ENCODE results near the gene FTO. TPM values are rescaled to one million over a fixed set of nuclear protein-coding genes. Genes with fewer than 3 reads are reported as not detected.

The FTO gene
- total and polyA plus RNA-seq, 12 donors = 17.8 to 310 (median 156) TPM

- Histone ChIP-seq H3K36me3 (replicated peaks in 1 of 2) (no peaks in the 10 kb centered on the region), H3K4me3 (no peak overlapping the region), H3K4me1 (replicated peaks in 1 of 2) (no peaks in the 10 kb centered on the region), H3K27ac (no peak overlapping the region), H3K9me3 (replicated peaks in 1 of 3) (no peaks in the 10 kb centered on the region), H3K27me3 (no peaks in the 10 kb centered on the region)
- WGBS, 4 donors = 66 to 97% (median 88%) methylated on average over 2 of the region's 2 CpGs
- no peak for TF ChIP-seq CTCF (IDR thresholded peaks at IDR 0.05)
- TF ChIP-seq POLR2A (IDR thresholded peaks at IDR 0.05) = no peak
- intact Hi-C loops (cut with DNase I) = no loop called here
- DNase-seq = no peak
Measured at GRCh38 chr16:54185045-54185444, 481.1 kb downstream of the FTO start.

GRCh38 chr16:54191163-54191562 is 487.2 kb downstream of the FTO start:
- H3K27ac ChIP-seq = no peak overlapping the region
- no peak overlapping the region for H3K4me3 ChIP-seq
- no peak for TF ChIP-seq POLR2A (IDR thresholded peaks at IDR 0.05)
- TF ChIP-seq CTCF (IDR thresholded peaks at IDR 0.05) = no peak
- no peaks in the 10 kb centered on the region for H3K27me3 ChIP-seq
- WGBS, 4 donors = 76 to 87% (median 82%) methylated on average over 2 of the region's 2 CpGs
- no peaks in the 10 kb centered on the region for H3K9me3 ChIP-seq (replicated peaks in 1 of 3)
- H3K4me1 ChIP-seq (replicated peaks in 1 of 2) = no peaks in the 10 kb centered on the region
- no peak for DNase-seq
- intact Hi-C loops (cut with DNase I) = no loop called here
- H3K36me3 ChIP-seq (replicated peaks in 1 of 2) = no peaks in the 10 kb centered on the region

- Histone ChIP-seq H3K36me3 (replicated peaks in 1 of 2) (no peaks in the 10 kb centered on the region), H3K4me1 (replicated peaks in 1 of 2) (no peaks in the 10 kb centered on the region), H3K27ac (no peak overlapping the region), H3K27me3 (no peaks in the 10 kb centered on the region), H3K4me3 (no peak overlapping the region), H3K9me3 (replicated peaks in 1 of 3) (no peaks in the 10 kb centered on the region)
- WGBS, 4 donors = 61 to 81% (median 67%) methylated on average over 3 of the region's 3 CpGs
- no peak for DNase-seq
- intact Hi-C loops (cut with DNase I) = no loop called here
- no peak for TF ChIP-seq POLR2A (IDR thresholded peaks at IDR 0.05)
- no peak for TF ChIP-seq CTCF (IDR thresholded peaks at IDR 0.05)
Measured at GRCh38 chr16:54191592-54191991, 487.6 kb downstream of the FTO start.

- intact Hi-C loops (cut with DNase I) = no loop called here
- Histone ChIP-seq H3K27ac (no peak overlapping the region), H3K4me3 (peak overlapping the region in 1 of 4 donors; percentile 28)
Measured at GRCh38 chr16:54193013-54193664, 489.2 kb downstream of the FTO start.

More at GRCh38 chr16:54193013-54193664, 489.2 kb downstream of the FTO start:
- Histone ChIP-seq H3K9me3 (replicated peaks in 1 of 3) (no peaks in the 10 kb centered on the region), H3K4me1 (replicated peaks in 1 of 2) (no peaks in the 10 kb centered on the region), H3K36me3 (replicated peaks in 1 of 2) (no peaks in the 10 kb centered on the region), H3K27me3 (no peaks in the 10 kb centered on the region)
- no peak for DNase-seq
- TF ChIP-seq CTCF (IDR thresholded peaks at IDR 0.05) (no peak), POLR2A (IDR thresholded peaks at IDR 0.05) (no peak)
- WGBS, 4 donors = 55 to 68% (median 67%) methylated on average over 8 to 9 of the region's 9 CpGs

Data from adrenal gland (tissue), 12 donors.